ENCODE measurements around the gene RAPGEF4.
A peak's percentile ranks its signal among the peaks of the same experiment; 100 is the strongest.

Gene RAPGEF4

GRCh38 chr2:172726172-172726735 lies 9.4 kb upstream of the RAPGEF4 start:
- H3K23ac ChIP-seq (ENCODE audit: low read length): no peak overlapping the region
- H3K18ac ChIP-seq (ENCODE audit: low read length): no peak overlapping the region
- no peaks in the 10 kb centered on the region for H3K27me3 ChIP-seq (ENCODE audit: insufficient read depth, low read length)
- no peak overlapping the region for H3K4ac ChIP-seq (ENCODE audit: low read depth, low read length)
- no peak overlapping the region for H3K27ac ChIP-seq (ENCODE audit: low read depth, low read length)
- no peaks in the 10 kb centered on the region for H3K4me1 ChIP-seq (ENCODE audit: control insufficient read depth in 1 of 2, insufficient read depth in 2 of 2, low read length in 2 of 2)
- H2BK12ac ChIP-seq (ENCODE audit: low read length): no peak overlapping the region
- H3K79me1 ChIP-seq (ENCODE audit: low read length): no peaks in the 10 kb centered on the region
- H3K36me3 ChIP-seq (ENCODE audit: control insufficient read depth in 1 of 2, insufficient read depth in 2 of 2, low read length in 2 of 2): no peaks in the 10 kb centered on the region
- H3K9ac ChIP-seq (ENCODE audit: low read length): no peak overlapping the region
- H2AFZ ChIP-seq (ENCODE audit: insufficient read depth, low read length, poor library complexity): no peak overlapping the region
- no peak for DNase-seq
- no peak overlapping the region for H2BK120ac ChIP-seq (ENCODE audit: insufficient read depth, low read length, poor library complexity)
- no peak overlapping the region for H2AK5ac ChIP-seq (ENCODE audit: low read length)
- WGBS (ENCODE audit: extremely low coverage, insufficient coverage, insufficient read length): no CpG with 5 or more reads among the region's 8 CpGs
- H2BK5ac ChIP-seq (ENCODE audit: low read depth, low read length, poor library complexity): no peak overlapping the region
- H3K14ac ChIP-seq (ENCODE audit: low read length): no peak overlapping the region
- no peak overlapping the region for H4K12ac ChIP-seq (ENCODE audit: low read depth, low read length)
- no peaks in the 10 kb centered on the region for H3K9me3 ChIP-seq (ENCODE audit: insufficient read depth, low read depth, low read length)
- H4K8ac ChIP-seq (ENCODE audit: low read depth, low read length): no peak overlapping the region
- H3K4me3 ChIP-seq (ENCODE audit: low read depth, low read length): no peak overlapping the region
- no peaks in the 10 kb centered on the region for H3K79me2 ChIP-seq (ENCODE audit: control insufficient read depth, insufficient read depth, low read length, poor library complexity)
- no peak overlapping the region for H4K91ac ChIP-seq (ENCODE audit: low read depth, low read length)
- no peak overlapping the region for H3K4me2 ChIP-seq (ENCODE audit: low read length)

GRCh38 chr2:172730411-172730810 lies 5.2 kb upstream of the RAPGEF4 start:
- no peak for DNase-seq
- Histone ChIP-seq H2AFZ (ENCODE audit: insufficient read depth, low read length, poor library complexity) (no peak overlapping the region), H3K79me2 (ENCODE audit: control insufficient read depth, insufficient read depth, low read length, poor library complexity) (no peaks in the 10 kb centered on the region), H3K23ac (ENCODE audit: low read length) (no peak overlapping the region), H3K4me1 (ENCODE audit: control insufficient read depth in 1 of 2, insufficient read depth in 2 of 2, low read length in 2 of 2) (no peaks in the 10 kb centered on the region), H3K4me2 (ENCODE audit: low read length) (no peak overlapping the region), H3K4ac (ENCODE audit: low read depth, low read length) (no peak overlapping the region), H3K27ac (ENCODE audit: low read depth, low read length) (no peak overlapping the region), H3K9me3 (ENCODE audit: insufficient read depth, low read depth, low read length) (no peaks in the 10 kb centered on the region), H4K12ac (ENCODE audit: low read depth, low read length) (no peak overlapping the region), H3K14ac (ENCODE audit: low read length) (no peak overlapping the region), H3K79me1 (ENCODE audit: low read length) (no peaks in the 10 kb centered on the region), H4K91ac (ENCODE audit: low read depth, low read length) (no peak overlapping the region), H2BK120ac (ENCODE audit: insufficient read depth, low read length, poor library complexity) (no peak overlapping the region), H3K18ac (ENCODE audit: low read length) (no peak overlapping the region), H3K36me3 (ENCODE audit: control insufficient read depth in 1 of 2, insufficient read depth in 2 of 2, low read length in 2 of 2) (no peaks in the 10 kb centered on the region), H3K27me3 (ENCODE audit: insufficient read depth, low read length) (peaks cover 15% of the 10 kb centered on the region), H2BK5ac (ENCODE audit: low read depth, low read length, poor library complexity) (no peak overlapping the region), H3K9ac (ENCODE audit: low read length) (no peak overlapping the region), H2BK12ac (ENCODE audit: low read length) (no peak overlapping the region), H2AK5ac (ENCODE audit: low read length) (no peak overlapping the region), H4K8ac (ENCODE audit: low read depth, low read length) (no peak overlapping the region), H3K4me3 (ENCODE audit: low read depth, low read length) (no peak overlapping the region)
- WGBS (ENCODE audit: extremely low coverage, insufficient coverage, insufficient read length): no CpG with 5 or more reads among the region's 2 CpGs

GRCh38 chr2:172734711-172735581 lies 699 bp upstream of the RAPGEF4 start:
- no peak overlapping the region for H3K23ac ChIP-seq (ENCODE audit: low read length)
- no peak overlapping the region for H3K14ac ChIP-seq (ENCODE audit: low read length)
- H3K4me3 ChIP-seq (ENCODE audit: low read depth, low read length): peak overlapping the region; percentile 66
- no peak for DNase-seq
- no peak overlapping the region for H2BK120ac ChIP-seq (ENCODE audit: insufficient read depth, low read length, poor library complexity)
- no peak overlapping the region for H4K8ac ChIP-seq (ENCODE audit: low read depth, low read length)
- WGBS (ENCODE audit: extremely low coverage, insufficient coverage, insufficient read length): no CpG with 5 or more reads among the region's 24 CpGs
- no peaks in the 10 kb centered on the region for H3K9me3 ChIP-seq (ENCODE audit: insufficient read depth, low read depth, low read length)
- no peaks in the 10 kb centered on the region for H3K79me1 ChIP-seq (ENCODE audit: low read length)
- H2BK5ac ChIP-seq (ENCODE audit: low read depth, low read length, poor library complexity): no peak overlapping the region
- H3K9ac ChIP-seq (ENCODE audit: low read length): no peak overlapping the region
- H2BK12ac ChIP-seq (ENCODE audit: low read length): no peak overlapping the region
- H4K12ac ChIP-seq (ENCODE audit: low read depth, low read length): no peak overlapping the region
- H3K36me3 ChIP-seq (ENCODE audit: control insufficient read depth in 1 of 2, insufficient read depth in 2 of 2, low read length in 2 of 2): no peaks in the 10 kb centered on the region
- H3K4ac ChIP-seq (ENCODE audit: low read depth, low read length): no peak overlapping the region
- H4K91ac ChIP-seq (ENCODE audit: low read depth, low read length): no peak overlapping the region
- H2AK5ac ChIP-seq (ENCODE audit: low read length): no peak overlapping the region
- no peak overlapping the region for H3K18ac ChIP-seq (ENCODE audit: low read length)
- no peaks in the 10 kb centered on the region for H3K79me2 ChIP-seq (ENCODE audit: control insufficient read depth, insufficient read depth, low read length, poor library complexity)
- no peak overlapping the region for H2AFZ ChIP-seq (ENCODE audit: insufficient read depth, low read length, poor library complexity)
- H3K4me2 ChIP-seq (ENCODE audit: low read length): peak overlapping the region; percentile 96
- peaks cover 29% of the 10 kb centered on the region for H3K27me3 ChIP-seq (ENCODE audit: insufficient read depth, low read length)
- H3K27ac ChIP-seq (ENCODE audit: low read depth, low read length): no peak overlapping the region
- H3K4me1 ChIP-seq (ENCODE audit: control insufficient read depth in 1 of 2, insufficient read depth in 2 of 2, low read length in 2 of 2): peaks cover 5 to 6% of the 10 kb centered on the region in 2 experiments

DNA sequence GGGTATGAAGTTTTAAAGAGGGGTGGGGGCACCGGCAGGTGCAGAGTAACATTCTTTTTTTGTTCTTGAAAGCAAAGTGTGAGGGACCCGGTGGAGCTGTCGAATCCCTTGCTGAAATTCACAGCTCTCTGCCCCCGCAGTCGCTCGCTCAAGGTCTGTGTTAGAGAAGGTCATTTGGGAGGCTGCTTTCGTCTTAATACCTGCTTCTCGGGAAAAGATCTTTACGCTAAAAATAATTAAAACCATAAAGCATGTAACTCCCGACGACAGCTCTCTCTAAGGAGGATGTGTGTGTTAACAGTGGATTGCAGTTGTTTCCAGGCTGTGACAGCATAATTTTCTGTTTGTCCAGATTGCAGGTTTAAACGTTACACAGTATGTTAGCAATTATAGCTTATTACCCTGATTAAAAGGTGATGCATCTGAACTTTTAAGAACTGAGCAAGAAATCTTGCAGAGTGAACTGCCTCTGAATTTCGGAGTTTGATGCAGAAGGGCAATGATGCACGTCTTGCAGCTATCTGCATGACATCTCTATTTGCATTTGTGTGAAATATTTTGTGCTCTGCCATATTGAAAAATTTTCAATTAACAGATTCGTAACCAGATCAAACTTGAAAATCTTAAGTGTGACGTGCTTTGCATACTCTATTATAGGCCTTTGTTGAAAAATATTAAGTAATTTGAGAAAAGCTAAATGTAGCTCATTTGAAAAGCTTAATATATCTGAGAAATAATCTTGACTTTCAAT lies 954 bp downstream of the RAPGEF4 start:
- Histone ChIP-seq H2AFZ (ENCODE audit: insufficient read depth, low read length, poor library complexity) (no peak overlapping the region), H3K79me2 (ENCODE audit: control insufficient read depth, insufficient read depth, low read length, poor library complexity) (no peaks in the 10 kb centered on the region), H3K27me3 (ENCODE audit: insufficient read depth, low read length) (peaks cover 29% of the 10 kb centered on the region), H3K36me3 (ENCODE audit: control insufficient read depth in 1 of 2, insufficient read depth in 2 of 2, low read length in 2 of 2) (no peaks in the 10 kb centered on the region), H2BK120ac (ENCODE audit: insufficient read depth, low read length, poor library complexity) (no peak overlapping the region), H4K8ac (ENCODE audit: low read depth, low read length) (no peak overlapping the region), H3K9ac (ENCODE audit: low read length) (no peak overlapping the region), H2AK5ac (ENCODE audit: low read length) (no peak overlapping the region), H3K27ac (ENCODE audit: low read depth, low read length) (no peak overlapping the region), H4K91ac (ENCODE audit: low read depth, low read length) (no peak overlapping the region), H3K4me1 (ENCODE audit: control insufficient read depth in 1 of 2, insufficient read depth in 2 of 2, low read length in 2 of 2) (peaks cover 5 to 6% of the 10 kb centered on the region in 2 experiments), H3K23ac (ENCODE audit: low read length) (no peak overlapping the region), H3K79me1 (ENCODE audit: low read length) (no peaks in the 10 kb centered on the region), H3K14ac (ENCODE audit: low read length) (no peak overlapping the region), H3K18ac (ENCODE audit: low read length) (no peak overlapping the region), H2BK12ac (ENCODE audit: low read length) (no peak overlapping the region), H3K4ac (ENCODE audit: low read depth, low read length) (no peak overlapping the region), H2BK5ac (ENCODE audit: low read depth, low read length, poor library complexity) (no peak overlapping the region), H3K4me2 (ENCODE audit: low read length) (peak overlapping the region; percentile 96), H3K9me3 (ENCODE audit: insufficient read depth, low read depth, low read length) (no peaks in the 10 kb centered on the region), H3K4me3 (ENCODE audit: low read depth, low read length) (no peak overlapping the region), H4K12ac (ENCODE audit: low read depth, low read length) (no peak overlapping the region)
- DNase-seq: no peak
- no CpG with 5 or more reads among the region's 16 CpGs for WGBS (ENCODE audit: extremely low coverage, insufficient coverage, insufficient read length)

All from trophoblast cell (in vitro differentiated cells and primary cell).